SK-N-SH (cell line): ENCODE data around the gene CCDC91. TPM values are rescaled to one million over a fixed set of nuclear protein-coding genes. Genes with fewer than 3 reads are reported as not detected.

Experiments
- CTCF ChIA-PET: fragments of 300-600, 350-600 bp; formaldehyde crosslinking; extraction: SDS; loops from one replicate; lab custom pipeline; 2021; lab: Yijun Ruan, JAX
- POLR2A ChIA-PET: fragments of 350-600 bp; sonication (Branson Sonifier 250); formaldehyde crosslinking; extraction: SDS; loops from one replicate; lab custom pipeline; 2020; ENCODE audit warnings: antibody characterized with exemption, inconsistent platforms; lab: Yijun Ruan, JAX
- DNase-seq: peaks from one replicate; pipeline ENCODE4 v3.0.0; 2012
- H2AFZ ChIP-seq: fragments of 200-600 bp; sonication (generic); 2 replicates; pipeline ENCODE4 v1.8.1; 2016; ENCODE audit warnings: antibody characterized with exemption, mild to moderate bottlenecking, low read depth
- H3F3A ChIP-seq: fragments of 200-600 bp; sonication (generic); replicated peaks from 2 replicates; pipeline ENCODE3; 2016; ENCODE audit warnings: antibody characterized with exemption, mild to moderate bottlenecking; ENCODE audit not compliant: insufficient read depth
- H3K27ac ChIP-seq, 2 experiments: fragments of 200-500 bp in 1 of 2; fragments of 200-600 bp in 1 of 2; sonication (Bioruptor generic) in 1 of 2; sonication (generic), shearing (Covaris generic) in 1 of 2; 2 replicates each; pipeline versions ENCODE4 v1.5.1 to v1.6.1; 2014 to 2016; ENCODE audit warnings: low read depth in 2 of 2, inconsistent platforms in 1 of 2, low read length in 1 of 2, mild to moderate bottlenecking in 1 of 2, mixed read lengths in 1 of 2
- H3K27me3 ChIP-seq: fragments of 200-600 bp; sonication (generic), shearing (Covaris generic); 2 replicates; pipeline ENCODE4 v1.6.1; 2016; ENCODE audit warnings: mixed run types; ENCODE audit not compliant: insufficient read depth
- H3K36me3 ChIP-seq, 2 experiments: fragments of 200-500 bp in 1 of 2; fragments of 200-600 bp in 1 of 2; sonication (Bioruptor generic) in 1 of 2; sonication (generic) in 1 of 2; replicated peaks in 1 of 2; 2 replicates each; pipeline versions ENCODE3 to v1.5.1; 2014 to 2016; ENCODE audit warnings: low read length in 1 of 2, mild to moderate bottlenecking in 1 of 2; ENCODE audit not compliant: insufficient read depth in 2 of 2, control insufficient read depth in 1 of 2
- H3K4me1 ChIP-seq, 2 experiments: fragments of 200-500 bp in 1 of 2; fragments of 200-600 bp in 1 of 2; sonication (Bioruptor generic) in 1 of 2; sonication (generic), shearing (Covaris generic) in 1 of 2; 2 replicates each; pipeline versions ENCODE4 v1.5.1 to v1.6.1; 2014 to 2016; ENCODE audit warnings: low read depth in 1 of 2, low read length in 1 of 2, mixed run types in 1 of 2; ENCODE audit not compliant: insufficient read depth in 2 of 2, control insufficient read depth in 1 of 2
- H3K4me2 ChIP-seq: fragments of 200-600 bp; sonication (generic), shearing (Covaris generic); 2 replicates; pipeline ENCODE4 v1.6.1; 2017; ENCODE audit warnings: mixed run types
- H3K4me3 ChIP-seq, 2 experiments: fragments of 200-500 bp in 1 of 2; fragments of 200-600 bp in 1 of 2; sonication (Bioruptor generic) in 1 of 2; sonication (generic), shearing (Covaris generic) in 1 of 2; 2 replicates each; pipeline versions ENCODE4 v1.5.1 to v1.8.1; 2014 to 2016; ENCODE audit warnings: low read depth in 2 of 2, inconsistent platforms in 1 of 2, low read length in 1 of 2, mild to moderate bottlenecking in 1 of 2, mixed read lengths in 1 of 2, moderate library complexity in 1 of 2
- H3K79me2 ChIP-seq: fragments of 200-600 bp; sonication (generic); 2 replicates; pipeline ENCODE4 v1.8.1; 2017; ENCODE audit warnings: mild to moderate bottlenecking; ENCODE audit not compliant: insufficient read depth
- H3K9ac ChIP-seq: fragments of 200-600 bp; sonication (generic); 2 replicates; pipeline ENCODE4 v1.6.1; 2017; ENCODE audit warnings: mixed run types
- H3K9me2 ChIP-seq: fragments of 200-600 bp; sonication (generic); 2 replicates; pipeline ENCODE4 v1.6.1; 2017; ENCODE audit warnings: mixed run types
- H3K9me3 ChIP-seq: fragments of 200-600 bp; sonication (generic); 2 replicates; pipeline ENCODE4 v1.6.1; 2017; ENCODE audit warnings: mixed run types, mild to moderate bottlenecking, moderate library complexity
- H4K20me1 ChIP-seq: fragments of 200-600 bp; sonication (generic); 2 replicates; pipeline ENCODE4 v1.6.1; 2017; ENCODE audit warnings: mild to moderate bottlenecking, mixed run types; ENCODE audit not compliant: insufficient read depth
- ELF1 ChIP-seq: IDR thresholded peaks from 2 replicates; pipeline ENCODE4 v1.4.0; 2012
- FOXM1 ChIP-seq: IDR thresholded peaks from 2 replicates; pipeline ENCODE4 v1.4.0; 2012; ENCODE audit warnings: low read depth, mild to moderate bottlenecking
- MXI1 ChIP-seq: IDR thresholded peaks from 2 replicates; pipeline ENCODE4 v1.6.1; 2012; ENCODE audit warnings: mild to moderate bottlenecking, low read depth, low read length, improper control_type of control experiment
- NFIC ChIP-seq: IDR thresholded peaks from 2 replicates; pipeline ENCODE4 v1.4.0; 2012; ENCODE audit warnings: borderline replicate concordance
- POLR2AphosphoS5 ChIP-seq: IDR thresholded peaks from 2 replicates; pipeline ENCODE4 v1.6.1; 2012; ENCODE audit warnings: low read depth, low read length
- RFX5 ChIP-seq: IDR thresholded peaks from 2 replicates; pipeline ENCODE4 v1.6.1; 2012; ENCODE audit warnings: mild to moderate bottlenecking, improper control_type of control experiment, low read length
- RXRA ChIP-seq: IDR thresholded peaks from 2 replicates; pipeline ENCODE4 v1.4.0; 2012; ENCODE audit warnings: low read depth, mild to moderate bottlenecking, borderline replicate concordance
- SIN3A ChIP-seq: IDR thresholded peaks from 2 replicates; pipeline ENCODE4 v1.6.1; 2012; ENCODE audit warnings: low read depth, mild to moderate bottlenecking, low read length, moderate library complexity, borderline replicate concordance
- SMC3 ChIP-seq: IDR thresholded peaks from 2 replicates; pipeline ENCODE4 v1.6.1; 2012; ENCODE audit warnings: low read depth, low read length, improper control_type of control experiment
- TCF12 ChIP-seq: IDR thresholded peaks from 2 replicates; pipeline ENCODE4 v1.4.0; 2012
- YY1 ChIP-seq: IDR thresholded peaks from 2 replicates; pipeline ENCODE4 v1.4.0; 2012; ENCODE audit warnings: low read depth, mild to moderate bottlenecking
- WGBS: methylation state at CpG from one replicate; pipeline ENCODE4 v1.1.6; 2017; ENCODE audit warnings: low lambda C conversion rate; 5-methylcytosine and 5-hydroxymethylcytosine counted together
- polyA plus RNA-seq, 3 experiments: library from polyadenylated mRNA; depleted of rRNA; stranded (reverse); fragments of >200 nt; gene quantifications; 2 replicates each; pipeline ENCODE4 v1.2.3, GENCODE V29; 2012
- TF ChIP-seq, protein P1 (sequence below): IDR thresholded peaks from 2 replicates; pipeline ENCODE4 v1.4.0; 2012; ENCODE audit warnings: low read depth, borderline replicate concordance
- TF ChIP-seq, protein P2 (sequence below): IDR thresholded peaks from 2 replicates; pipeline ENCODE4 v1.6.1; 2012; ENCODE audit warnings: mild to moderate bottlenecking, low read depth, low read length, moderate library complexity
- TF ChIP-seq, protein P3 (sequence below): IDR thresholded peaks from 2 replicates; pipeline ENCODE4 v1.4.0; 2012; ENCODE audit warnings: low read depth

Gene CCDC91
- polyA plus RNA-seq, 1 of the 3 experiments (the other 2 are of a cell fraction): 13.0 TPM

DNA sequence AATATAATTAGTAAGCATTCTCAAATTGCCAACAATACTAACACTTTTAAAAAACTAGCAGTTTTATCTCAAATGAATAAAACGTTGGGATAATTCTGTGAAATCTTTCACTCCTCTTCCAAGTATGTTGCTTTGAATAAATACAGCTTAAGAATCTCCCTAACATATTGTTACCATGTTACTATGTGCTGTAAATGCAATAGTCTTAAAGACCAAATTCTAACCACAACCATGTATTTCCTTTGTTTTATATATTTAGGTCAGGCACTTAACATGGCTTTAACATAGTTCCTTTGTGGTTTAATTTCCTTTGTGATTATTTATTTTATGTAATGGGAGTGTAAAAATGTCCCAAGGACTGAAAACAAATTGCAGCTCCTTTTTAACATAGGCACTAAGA is 33.9 kb upstream of the CCDC91 start:
- 83% methylated on average over 1 of the region's 1 CpG for WGBS
- no peaks in the 10 kb centered on the region for H4K20me1 ChIP-seq
- H3K4me1 ChIP-seq: no peaks in the 10 kb centered on the region; a peak in 1 of 4 replicates
- no peak overlapping the region for H3K4me2 ChIP-seq
- H3K9me2 ChIP-seq: no peaks in the 10 kb centered on the region
- H3K36me3 ChIP-seq: peaks cover 0 to 4% of the 10 kb centered on the region in 2 experiments
- CTCF ChIA-PET: no interaction called here
- H3K27ac ChIP-seq: no peak overlapping the region
- H3K79me2 ChIP-seq: no peaks in the 10 kb centered on the region
- H3K27me3 ChIP-seq: no peaks in the 10 kb centered on the region
- no peaks in the 10 kb centered on the region for H3F3A ChIP-seq
- no peak for DNase-seq
- no peak overlapping the region for H3K4me3 ChIP-seq
- POLR2A ChIA-PET: no interaction called here
- no peak overlapping the region for H3K9ac ChIP-seq
- H2AFZ ChIP-seq: no peak overlapping the region
- no peak for TF ChIP-seq POLR2AphosphoS5
- TF ChIP-seq RXRA: no peak
- no peak for TF ChIP-seq FOXM1
- TF ChIP-seq TCF12: no peak
- no peak for TF ChIP-seq MXI1
- TF ChIP-seq SMC3: no peak
- TF ChIP-seq SIN3A: no peak
- H3K9me3 ChIP-seq: no peaks in the 10 kb centered on the region

DNA sequence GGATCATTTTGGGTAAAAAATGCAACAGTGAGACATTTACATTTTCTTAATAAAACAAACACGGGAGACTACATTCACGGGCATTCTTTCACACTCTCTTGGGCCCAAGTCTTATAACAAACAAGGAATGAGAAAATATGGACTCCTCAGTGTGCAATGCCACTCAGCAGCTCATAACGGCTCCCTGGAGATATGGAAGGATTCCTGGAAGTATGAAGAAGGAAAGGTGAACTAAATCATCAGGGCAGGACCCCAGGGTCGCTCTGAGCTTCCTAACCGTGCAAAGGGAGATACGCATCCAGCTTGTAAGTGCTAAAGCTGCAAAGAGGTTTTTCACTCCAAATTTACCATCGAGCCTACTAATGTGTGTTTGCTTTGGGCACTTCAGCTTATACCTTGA is 33.5 kb upstream of the CCDC91 start:
- Histone ChIP-seq H4K20me1 (no peaks in the 10 kb centered on the region), H3K27ac (no peak overlapping the region), H3K9me3 (no peaks in the 10 kb centered on the region), H3K4me1 (no peaks in the 10 kb centered on the region; a peak in 1 of 4 replicates), H3K4me2 (no peak overlapping the region), H3K4me3 (no peak overlapping the region), H3K9me2 (no peaks in the 10 kb centered on the region), H3K79me2 (no peaks in the 10 kb centered on the region)
- DNase-seq: no peak
- POLR2A ChIA-PET: no interaction called here
- TF ChIP-seq ELF1 (no peak), RXRA (no peak), RFX5 (no peak), POLR2AphosphoS5 (no peak), NFIC (no peak), SIN3A (no peak), YY1 (no peak)
- TF ChIP-seq, protein P1, sequence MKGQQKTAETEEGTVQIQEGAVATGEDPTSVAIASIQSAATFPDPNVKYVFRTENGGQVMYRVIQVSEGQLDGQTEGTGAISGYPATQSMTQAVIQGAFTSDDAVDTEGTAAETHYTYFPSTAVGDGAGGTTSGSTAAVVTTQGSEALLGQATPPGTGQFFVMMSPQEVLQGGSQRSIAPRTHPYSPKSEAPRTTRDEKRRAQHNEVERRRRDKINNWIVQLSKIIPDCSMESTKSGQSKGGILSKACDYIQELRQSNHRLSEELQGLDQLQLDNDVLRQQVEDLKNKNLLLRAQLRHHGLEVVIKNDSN: no peak
- TF ChIP-seq, protein P2, sequence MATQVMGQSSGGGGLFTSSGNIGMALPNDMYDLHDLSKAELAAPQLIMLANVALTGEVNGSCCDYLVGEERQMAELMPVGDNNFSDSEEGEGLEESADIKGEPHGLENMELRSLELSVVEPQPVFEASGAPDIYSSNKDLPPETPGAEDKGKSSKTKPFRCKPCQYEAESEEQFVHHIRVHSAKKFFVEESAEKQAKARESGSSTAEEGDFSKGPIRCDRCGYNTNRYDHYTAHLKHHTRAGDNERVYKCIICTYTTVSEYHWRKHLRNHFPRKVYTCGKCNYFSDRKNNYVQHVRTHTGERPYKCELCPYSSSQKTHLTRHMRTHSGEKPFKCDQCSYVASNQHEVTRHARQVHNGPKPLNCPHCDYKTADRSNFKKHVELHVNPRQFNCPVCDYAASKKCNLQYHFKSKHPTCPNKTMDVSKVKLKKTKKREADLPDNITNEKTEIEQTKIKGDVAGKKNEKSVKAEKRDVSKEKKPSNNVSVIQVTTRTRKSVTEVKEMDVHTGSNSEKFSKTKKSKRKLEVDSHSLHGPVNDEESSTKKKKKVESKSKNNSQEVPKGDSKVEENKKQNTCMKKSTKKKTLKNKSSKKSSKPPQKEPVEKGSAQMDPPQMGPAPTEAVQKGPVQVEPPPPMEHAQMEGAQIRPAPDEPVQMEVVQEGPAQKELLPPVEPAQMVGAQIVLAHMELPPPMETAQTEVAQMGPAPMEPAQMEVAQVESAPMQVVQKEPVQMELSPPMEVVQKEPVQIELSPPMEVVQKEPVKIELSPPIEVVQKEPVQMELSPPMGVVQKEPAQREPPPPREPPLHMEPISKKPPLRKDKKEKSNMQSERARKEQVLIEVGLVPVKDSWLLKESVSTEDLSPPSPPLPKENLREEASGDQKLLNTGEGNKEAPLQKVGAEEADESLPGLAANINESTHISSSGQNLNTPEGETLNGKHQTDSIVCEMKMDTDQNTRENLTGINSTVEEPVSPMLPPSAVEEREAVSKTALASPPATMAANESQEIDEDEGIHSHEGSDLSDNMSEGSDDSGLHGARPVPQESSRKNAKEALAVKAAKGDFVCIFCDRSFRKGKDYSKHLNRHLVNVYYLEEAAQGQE: no peak
- TF ChIP-seq, protein P3, sequence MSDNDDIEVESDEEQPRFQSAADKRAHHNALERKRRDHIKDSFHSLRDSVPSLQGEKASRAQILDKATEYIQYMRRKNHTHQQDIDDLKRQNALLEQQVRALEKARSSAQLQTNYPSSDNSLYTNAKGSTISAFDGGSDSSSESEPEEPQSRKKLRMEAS: no peak
- TF ChIP-seq, all 33 proteins: peak for 0
- Histone ChIP-seq H3K27me3 (no peaks in the 10 kb centered on the region), H3K36me3 (peaks cover 0 to 4% of the 10 kb centered on the region in 2 experiments), H3K9ac (no peak overlapping the region), H2AFZ (no peak overlapping the region), H3F3A (no peaks in the 10 kb centered on the region)
- CTCF ChIA-PET: no interaction called here
- 88% methylated on average over 7 of the region's 7 CpGs for WGBS
